HepG2 (cell line): ENCODE data around the gene ELANE. TPM values are rescaled to one million over a fixed set of nuclear protein-coding genes. Genes with fewer than 3 reads are reported as not detected.

Experiments used
- ATAC-seq: fragments of 200-7000 bp; cut with Tn5 transposase; 3 replicates; pipeline ENCODE4 v1.9.1; 2020; ENCODE audit warnings: mild to moderate bottlenecking, moderate library complexity
- BruUV-seq: library from RNA; stranded (reverse); fragments of 400-500 nt; replicated peaks from 2 replicates; lab custom pipeline; 2021; lab: Mats Ljungman, UMichigan
- CTCF ChIA-PET: fragments of 300-600 bp; formaldehyde crosslinking; extraction: SDS; loops from one replicate; lab custom pipeline; 2021; ENCODE audit warnings: low total read pairs, inconsistent platforms, low intra/inter-chr PET ratio; lab: Yijun Ruan, JAX
- POLR2A ChIA-PET: fragments of 350-600 bp; sonication (Branson Sonifier 250); formaldehyde crosslinking; loops from one replicate; lab custom pipeline; 2020; ENCODE audit warnings: antibody characterized with exemption, inconsistent platforms; lab: Yijun Ruan, JAX
- DNase-seq: peaks from one replicate; pipeline ENCODE4 v3.0.0-alpha.2; 2015; ENCODE audit warnings: low spot score
- FAIRE-seq: peaks from 3 replicates; lab custom pipeline; 2011; peaks lifted over from hg19 to GRCh38; lab: Jason Lieb, UNC
- H2AFZ ChIP-seq: one replicate; pipeline ENCODE4 v1.6.1; 2011; ENCODE audit warnings: low read length, inconsistent platforms
- H3K27ac ChIP-seq: fragments of 300-600 bp; 3 replicates; pipeline ENCODE4 v1.8.0; 2011; ENCODE audit warnings: mixed run types, mild to moderate bottlenecking, mixed read lengths, low read length, inconsistent platforms; ENCODE audit not compliant: insufficient read depth; ENCODE audit errors: extremely low read length
- H3K27me3 ChIP-seq, 2 experiments: fragments of 200-600 bp in 1 of 2; 2 replicates in 1 of 2; 3 replicates in 1 of 2; pipeline versions ENCODE4 v1.6.0 to v1.8.0; 2011; ENCODE audit warnings: low read length in 2 of 2, mild to moderate bottlenecking in 2 of 2, moderate library complexity in 2 of 2, inconsistent platforms in 1 of 2; ENCODE audit not compliant: insufficient read depth in 2 of 2, control insufficient read depth in 1 of 2
- H3K36me3 ChIP-seq, 2 experiments: fragments of 200-600 bp in 1 of 2; replicated peaks in 1 of 2; 2 replicates in 1 of 2; 3 replicates in 1 of 2; pipeline versions ENCODE4 v1.5.1 to v1.8.0; 2011; ENCODE audit warnings: low read length in 2 of 2, inconsistent platforms in 1 of 2; ENCODE audit not compliant: insufficient read depth in 2 of 2, control insufficient read depth in 1 of 2
- H3K4me1 ChIP-seq: 2 replicates; pipeline ENCODE4 v1.5.1; 2012; ENCODE audit warnings: low read length, inconsistent platforms; ENCODE audit not compliant: insufficient read depth
- H3K4me2 ChIP-seq: 2 replicates; pipeline ENCODE4 v1.6.0; 2011; ENCODE audit warnings: low read depth, low read length, inconsistent platforms
- H3K4me3 ChIP-seq, 3 experiments: fragments of 200-600 bp in 1 of 3; sonication (generic), shearing (Covaris generic) in 1 of 3; replicated peaks in 1 of 3; 2 replicates each; pipeline ENCODE4 v1.5.1; 2011 to 2016; ENCODE audit warnings: low read length in 3 of 3, inconsistent platforms in 2 of 3, low read depth in 2 of 3, mild to moderate bottlenecking in 2 of 3, control low read depth in 1 of 3, mixed read lengths in 1 of 3; ENCODE audit not compliant: insufficient read depth in 1 of 3
- H3K79me2 ChIP-seq: one replicate; pipeline ENCODE4 v1.6.1; 2011; ENCODE audit warnings: low read length, inconsistent platforms; ENCODE audit not compliant: insufficient read depth
- H3K9ac ChIP-seq: 2 replicates; pipeline ENCODE4 v1.6.0; 2011; ENCODE audit warnings: mild to moderate bottlenecking, low read depth, low read length, inconsistent platforms; ENCODE audit not compliant: insufficient read depth
- H3K9me3 ChIP-seq: 2 replicates; pipeline ENCODE4 v1.5.1; 2012; ENCODE audit warnings: mild to moderate bottlenecking, low read length
- H4K20me1 ChIP-seq: 2 replicates; pipeline ENCODE4 v1.6.0; 2011; ENCODE audit warnings: inconsistent platforms, mild to moderate bottlenecking, low read length, moderate library complexity; ENCODE audit not compliant: insufficient read depth
- AGO2 ChIP-seq: fragments of 200-400 bp; formaldehyde crosslinking; optimal IDR thresholded peaks from 2 replicates; pipeline ENCODE3; 2017; ENCODE audit warnings: mild to moderate bottlenecking, low read depth, low read length, moderate library complexity
- E2F1 ChIP-seq: sonication (generic); formaldehyde crosslinking; IDR thresholded peaks from 2 replicates; pipeline ENCODE4 v1.5.0; 2020; ENCODE audit warnings: missing genetic modification reagents
- FOXM1 ChIP-seq: sonication (generic); formaldehyde crosslinking; IDR thresholded peaks from 2 replicates; pipeline ENCODE4 v1.5.0; 2020; ENCODE audit warnings: missing genetic modification reagents
- HOXA3 ChIP-seq: sonication (generic); formaldehyde crosslinking; IDR thresholded peaks from 2 replicates; pipeline ENCODE4 v1.5.0; 2020; ENCODE audit warnings: missing genetic modification reagents
- ISL2 ChIP-seq: sonication (generic); formaldehyde crosslinking; IDR thresholded peaks from 2 replicates; pipeline ENCODE4 v1.5.0; 2020; ENCODE audit warnings: missing genetic modification reagents
- NFATC3 ChIP-seq: sonication (generic); formaldehyde crosslinking; IDR thresholded peaks from 2 replicates; pipeline ENCODE4 v1.5.1; 2020; ENCODE audit warnings: mild to moderate bottlenecking, missing genetic modification reagents
- PRDM15 ChIP-seq: sonication (generic); formaldehyde crosslinking; IDR thresholded peaks from 2 replicates; pipeline ENCODE4 v1.4.0; 2020; ENCODE audit warnings: missing genetic modification reagents
- PTBP1 ChIP-seq: fragments of 200-400 bp; formaldehyde crosslinking; IDR thresholded peaks from 2 replicates; pipeline ENCODE4 v1.6.1; 2018; ENCODE audit warnings: low read length, low read depth; ENCODE audit not compliant: poor library complexity, severe bottlenecking
- RBM39 ChIP-seq: fragments of 200-400 bp; formaldehyde crosslinking; IDR thresholded peaks from one replicate; pipeline ENCODE4 v1.6.1; 2018; ENCODE audit warnings: antibody characterized with exemption, mild to moderate bottlenecking, low read depth, low read length; ENCODE audit not compliant: poor library complexity, severe bottlenecking
- SOX6 ChIP-seq, 2 experiments: fragments of 450-650 bp in 1 of 2; sonication (generic) in 1 of 2; formaldehyde crosslinking in 1 of 2; IDR thresholded peaks; 2 replicates each; pipeline versions ENCODE4 v1.4.0 to v1.6.1; 2017 to 2020; ENCODE audit warnings: antibody characterized with exemption in 1 of 2, mild to moderate bottlenecking in 1 of 2, missing genetic modification reagents in 1 of 2
- TFDP1 ChIP-seq: IDR thresholded peaks from 2 replicates; pipeline ENCODE4 v1.6.1; 2016; ENCODE audit warnings: missing compliant biosample characterization, missing genetic modification reagents, borderline replicate concordance
- ZNF264 ChIP-seq: sonication (generic); formaldehyde crosslinking; IDR thresholded peaks from 2 replicates; pipeline ENCODE4 v1.4.0; 2020; ENCODE audit warnings: missing genetic modification reagents
- ZNF549 ChIP-seq: sonication (generic); formaldehyde crosslinking; IDR thresholded peaks from 2 replicates; pipeline ENCODE4 v1.5.0; 2020; ENCODE audit warnings: missing genetic modification reagents
- WGBS: methylation state at CpG from one replicate; pipeline ENCODE4 v1.1.6; 2017; ENCODE audit warnings: low lambda C conversion rate; 5-methylcytosine and 5-hydroxymethylcytosine counted together
- in situ Hi-C: cut with HindIII; loops from 2 replicates; pipeline ENCODE4 v1.10.0; 2017; ENCODE audit warnings: low pct_unique_long_range_greater_than_20kb; ENCODE audit not compliant: extremely low pct_ligation_motif_present
- intact Hi-C: fragments of 100-400 bp; cut with micrococcal nuclease; formaldehyde crosslinking; loops from one replicate; pipeline ENCODE4 v1.10.0; 2022; ENCODE audit not compliant: unreplicated experiment
- polyA plus RNA-seq, 8 experiments: library from polyadenylated mRNA; depleted of rRNA in 3 of 8; stranded (reverse) in 7 of 8; unstranded in 1 of 8; fragments of >200 nt; fragmentation: Illumina TruSeq in 4 of 8; extraction: Trizol in 4 of 8; gene quantifications; 2 replicates each; pipeline versions ENCODE4 v1.2.1 to v1.2.3, GENCODE V29; 2011 to 2016; ENCODE audit warnings: low read depth in 4 of 8, missing spikeins in 1 of 8, mixed read lengths in 1 of 8; ENCODE audit not compliant: insufficient read depth in 1 of 8
- total RNA-seq, 5 experiments: library from RNA; depleted of rRNA; stranded (reverse); fragments of >200 nt; fragmentation: Illumina TruSeq; extraction: Trizol; gene quantifications; 2 replicates each; pipeline ENCODE4 v1.2.3, GENCODE V29; 2016; ENCODE audit warnings: low read depth in 1 of 5
- TF ChIP-seq, protein P1 (sequence below): sonication (generic); formaldehyde crosslinking; IDR thresholded peaks from 2 replicates; pipeline ENCODE4 v1.4.0; 2020; ENCODE audit warnings: mild to moderate bottlenecking, missing genetic modification reagents
- TF ChIP-seq, protein P2 (sequence below): sonication (generic); formaldehyde crosslinking; IDR thresholded peaks from 2 replicates; pipeline ENCODE4 v1.5.0; 2020; ENCODE audit warnings: missing genetic modification reagents

Gene ELANE
- total and polyA plus RNA-seq, 2 of the 13 experiments (the other 11 are each of a cell fraction or from before 2014, with no cell fraction given), result not detected

- ATAC-seq (peak; percentile 14), FAIRE-seq (no peak), DNase-seq (no peak)
- ChIA-PET CTCF (no interaction called here), POLR2A (no interaction called here)
- peaks cover 18% of the 10 kb centered on the region for H3K4me1 ChIP-seq
- H3K36me3 ChIP-seq, result peaks cover 53 to 97% of the 10 kb centered on the region in 2 experiments; a peak in 4 of 5 replicates
- no peak overlapping the region for H3K4me2 ChIP-seq
- no peak overlapping the region for H3K27ac ChIP-seq
- H3K4me3 ChIP-seq, result no peak overlapping the region
- WGBS, result 97% methylated on average over 65 of the region's 93 CpGs
- H4K20me1 ChIP-seq, result peaks cover 85% of the 10 kb centered on the region
- intact Hi-C loops, result no loop called here
- H3K9ac ChIP-seq, result no peak overlapping the region
- in situ Hi-C loops, result no loop called here
- no peak overlapping the region for H2AFZ ChIP-seq
- H3K27me3 ChIP-seq, result no peaks in the 10 kb centered on the region
- H3K9me3 ChIP-seq, result no peaks in the 10 kb centered on the region
- no TSS peak for BruUV-seq
- peaks cover 66% of the 10 kb centered on the region for H3K79me2 ChIP-seq
- TF ChIP-seq, protein P1, sequence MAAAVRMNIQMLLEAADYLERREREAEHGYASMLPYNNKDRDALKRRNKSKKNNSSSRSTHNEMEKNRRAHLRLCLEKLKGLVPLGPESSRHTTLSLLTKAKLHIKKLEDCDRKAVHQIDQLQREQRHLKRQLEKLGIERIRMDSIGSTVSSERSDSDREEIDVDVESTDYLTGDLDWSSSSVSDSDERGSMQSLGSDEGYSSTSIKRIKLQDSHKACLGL (CRISPR knock-in tag), result no peak
- no peak for TF ChIP-seq RBM39
- no peak for TF ChIP-seq PTBP1
- TF ChIP-seq PRDM15, result no peak
- no peak for TF ChIP-seq ISL2
- peak; percentile 95 for TF ChIP-seq AGO2
- TF ChIP-seq FOXM1 (CRISPR knock-in tag), result no peak
- no peak for TF ChIP-seq SOX6 (IDR thresholded peaks at IDR 0.05)
- no peak for TF ChIP-seq SOX6 (CRISPR knock-in tag; IDR thresholded peaks at IDR 0.05)
- 0 out of 2 replicates have a peak, but pooled peaks have one; percentile 47 for TF ChIP-seq HOXA3 (CRISPR knock-in tag)
- no peak for TF ChIP-seq E2F1 (CRISPR knock-in tag)
- no peak for TF ChIP-seq NFATC3 (CRISPR knock-in tag)
- TF ChIP-seq ZNF549 (CRISPR knock-in tag), result no peak
- TF ChIP-seq, protein P2, sequence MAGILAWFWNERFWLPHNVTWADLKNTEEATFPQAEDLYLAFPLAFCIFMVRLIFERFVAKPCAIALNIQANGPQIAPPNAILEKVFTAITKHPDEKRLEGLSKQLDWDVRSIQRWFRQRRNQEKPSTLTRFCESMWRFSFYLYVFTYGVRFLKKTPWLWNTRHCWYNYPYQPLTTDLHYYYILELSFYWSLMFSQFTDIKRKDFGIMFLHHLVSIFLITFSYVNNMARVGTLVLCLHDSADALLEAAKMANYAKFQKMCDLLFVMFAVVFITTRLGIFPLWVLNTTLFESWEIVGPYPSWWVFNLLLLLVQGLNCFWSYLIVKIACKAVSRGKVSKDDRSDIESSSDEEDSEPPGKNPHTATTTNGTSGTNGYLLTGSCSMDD (CRISPR knock-in tag), result no peak
- no peak for TF ChIP-seq TFDP1 (CRISPR knock-in tag)
- no peak for TF ChIP-seq ZNF264 (CRISPR knock-in tag)
Observed at GRCh38 chr19:805600-806550, 46.2 kb upstream of the ELANE start.
